ENCODE results near the gene EYA4.

EYA4 gene

GRCh38 chr6:133467231-133467981, 226.2 kb downstream of the EYA4 start:
- DNase-seq: no peak

- no peak for DNase-seq
Observed at GRCh38 chr6:133467982-133468380, 226.8 kb downstream of the EYA4 start.

DNA sequence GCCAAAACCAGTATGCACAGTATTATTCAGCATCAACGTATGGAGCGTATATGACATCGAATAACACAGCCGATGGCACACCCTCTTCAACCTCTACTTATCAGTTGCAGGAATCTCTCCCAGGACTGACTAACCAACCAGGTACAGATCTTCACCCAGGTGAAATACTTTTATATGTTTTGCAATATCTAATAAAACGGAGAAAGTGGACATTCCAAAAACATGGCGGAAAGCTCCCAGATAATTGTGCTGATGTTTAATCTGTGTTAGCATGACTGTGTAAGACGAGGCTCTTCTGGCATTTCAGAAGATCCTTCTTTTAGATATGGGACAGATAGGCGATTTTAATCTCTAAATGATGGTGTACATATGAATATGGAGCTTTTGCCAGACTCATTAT, 227.4 kb downstream of the EYA4 start:
- no peak for DNase-seq

DNA sequence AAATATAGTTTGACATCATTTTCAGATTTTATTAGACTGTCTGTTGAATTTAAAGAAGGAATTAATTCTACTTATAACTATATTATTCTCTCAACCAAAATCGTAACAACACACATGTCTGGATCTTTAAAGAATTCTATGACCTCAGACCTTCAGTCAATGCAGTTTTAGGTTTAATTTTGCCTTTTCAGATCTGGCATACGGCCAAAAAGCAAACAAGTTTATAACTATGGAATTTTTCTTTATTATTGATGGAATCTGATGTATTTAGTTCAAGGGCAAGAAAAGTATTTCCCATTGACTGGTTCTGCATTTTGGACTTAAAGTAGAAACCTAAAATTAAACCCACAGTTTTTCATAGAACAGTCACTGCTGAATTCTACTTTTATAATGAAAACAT, 233.4 kb downstream of the EYA4 start:
- no peak for DNase-seq

- no peak for DNase-seq
Observed at GRCh38 chr6:133478673-133479072, 237.5 kb downstream of the EYA4 start.

DNA sequence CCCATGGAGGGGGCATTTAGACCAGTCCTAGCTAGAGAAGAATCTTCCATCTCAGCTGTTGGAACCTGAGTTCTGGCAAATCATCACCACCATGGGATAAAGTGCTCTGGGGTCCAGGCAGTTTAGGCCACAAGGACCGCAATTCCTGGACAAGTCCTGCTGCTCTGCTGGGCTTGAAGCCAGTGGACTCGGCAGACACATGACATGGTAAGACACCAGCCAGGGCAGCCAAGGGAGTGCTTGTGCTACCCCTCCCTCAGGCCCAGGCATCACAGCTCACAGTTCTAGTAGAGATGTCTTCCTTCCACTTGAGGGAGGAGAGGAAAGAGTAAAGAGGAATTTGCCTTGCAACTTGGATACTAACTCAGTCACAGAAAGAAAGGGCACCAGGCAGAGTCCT, 246.0 kb downstream of the EYA4 start:
- no peak for DNase-seq

GRCh38 chr6:133495205-133495903, 254.2 kb downstream of the EYA4 start:
- DNase-seq: no peak

DNA sequence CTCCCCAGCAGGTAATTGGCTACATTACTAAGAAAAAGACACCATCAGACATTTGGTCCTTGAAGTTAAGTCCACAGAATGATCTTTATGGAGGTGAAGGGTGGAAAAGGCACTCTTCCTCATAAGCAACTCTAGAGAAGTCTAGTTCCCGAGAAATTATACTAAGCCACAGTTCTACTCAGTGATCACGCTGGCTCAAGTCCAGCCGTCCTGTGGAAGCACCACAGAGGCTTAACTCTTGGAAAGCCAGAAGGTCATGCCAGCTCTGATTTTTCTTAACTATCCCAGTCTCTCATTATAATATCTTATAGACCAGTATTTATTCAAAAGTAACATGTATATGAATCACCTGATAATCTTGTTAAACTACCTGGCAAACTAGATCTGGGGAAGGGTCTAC, 258.5 kb downstream of the EYA4 start:
- no peak for DNase-seq

- no peak for DNase-seq
Observed at GRCh38 chr6:133501675-133502270, 260.6 kb downstream of the EYA4 start.

GRCh38 chr6:133502441-133503335, 261.5 kb downstream of the EYA4 start:
- no peak for DNase-seq

- DNase-seq: no peak
Observed at GRCh38 chr6:133503336-133503729, 262.2 kb downstream of the EYA4 start.

DNA sequence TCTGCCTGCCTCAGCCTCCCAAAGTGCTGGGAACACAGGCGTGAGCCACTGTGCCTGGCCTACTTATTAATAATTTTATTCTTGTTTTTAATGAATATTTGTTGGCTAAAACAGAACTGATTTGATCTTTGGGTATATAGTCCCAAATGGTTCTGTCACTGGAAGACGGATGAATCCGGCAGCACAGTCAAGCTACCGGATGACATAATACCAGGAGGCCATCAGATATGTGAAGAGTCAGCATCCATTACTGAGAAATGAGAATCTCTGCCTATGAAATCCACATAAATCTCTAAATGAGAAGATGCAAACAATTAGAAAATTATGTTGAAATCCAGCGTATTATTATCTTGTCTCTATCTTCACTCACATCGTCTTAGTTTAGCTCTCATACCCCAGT, 263.0 kb downstream of the EYA4 start:
- no peak for DNase-seq

DNA sequence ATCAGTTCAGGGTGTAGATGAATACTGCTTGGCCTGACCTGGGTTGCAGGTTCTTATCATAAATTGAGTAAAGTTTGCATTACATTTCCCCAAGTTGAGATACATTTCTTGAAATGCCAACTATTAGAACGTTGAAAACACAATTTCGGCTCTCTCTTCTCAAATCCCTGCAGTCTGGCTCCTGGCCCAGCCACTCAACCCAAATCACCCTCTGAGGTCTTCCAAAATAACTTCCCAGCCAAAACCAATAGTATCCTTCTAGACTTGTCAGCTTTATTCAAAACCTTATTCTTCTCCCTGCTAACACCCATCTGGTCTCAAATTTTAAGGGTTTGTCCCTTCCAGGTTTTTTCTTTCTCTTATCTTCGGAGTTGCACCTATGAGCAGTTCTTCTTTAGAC, 263.6 kb downstream of the EYA4 start:
- no peak for DNase-seq

- DNase-seq: no peak
Observed at GRCh38 chr6:133505681-133506080, 264.5 kb downstream of the EYA4 start.

- no peak for DNase-seq
Observed at GRCh38 chr6:133512410-133513016, 271.4 kb downstream of the EYA4 start.

DNA sequence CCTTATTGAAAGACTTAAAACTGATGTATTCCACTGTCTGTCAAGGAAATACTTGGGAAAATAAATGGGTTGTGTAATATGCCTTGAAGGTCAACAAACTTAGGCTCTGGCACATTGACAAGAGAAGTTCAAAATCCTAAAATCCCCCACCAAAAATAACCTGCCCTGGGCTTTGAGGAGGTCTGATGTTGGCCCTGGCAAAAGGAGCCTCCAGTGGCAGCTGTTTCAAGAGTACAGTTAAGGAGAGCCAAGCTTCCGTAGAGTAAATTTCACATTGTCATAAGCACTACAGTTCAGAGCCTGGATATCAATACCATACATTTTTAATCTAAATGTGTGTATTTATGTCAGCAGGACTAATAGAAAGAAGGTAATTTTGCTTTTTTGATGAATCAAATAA, 282.7 kb downstream of the EYA4 start:
- no peak for DNase-seq

DNA sequence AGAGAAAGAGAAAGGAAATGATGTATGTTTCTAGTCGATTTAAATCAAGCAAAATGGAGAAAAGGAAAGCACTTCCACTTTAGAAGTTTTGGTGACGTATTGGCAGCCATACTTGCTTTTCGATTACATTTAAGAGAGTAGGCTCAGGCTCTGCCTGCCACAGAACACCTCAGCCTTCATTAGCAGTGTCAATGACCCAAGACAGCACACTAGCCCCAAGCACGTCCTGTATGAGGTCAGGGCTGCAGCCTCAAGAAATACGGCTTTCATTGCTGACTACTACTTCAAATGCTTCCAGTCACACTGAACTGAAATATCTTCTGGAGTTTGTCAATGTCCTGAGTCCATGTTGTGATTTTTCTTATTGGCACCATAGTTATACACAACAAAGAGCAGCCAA, 285.3 kb downstream of the EYA4 start:
- no peak for DNase-seq

- DNase-seq: no peak
Observed at GRCh38 chr6:133528566-133528965, 287.4 kb downstream of the EYA4 start.

GRCh38 chr6:133532908-133533307, 291.8 kb downstream of the EYA4 start:
- DNase-seq: no peak

DNA sequence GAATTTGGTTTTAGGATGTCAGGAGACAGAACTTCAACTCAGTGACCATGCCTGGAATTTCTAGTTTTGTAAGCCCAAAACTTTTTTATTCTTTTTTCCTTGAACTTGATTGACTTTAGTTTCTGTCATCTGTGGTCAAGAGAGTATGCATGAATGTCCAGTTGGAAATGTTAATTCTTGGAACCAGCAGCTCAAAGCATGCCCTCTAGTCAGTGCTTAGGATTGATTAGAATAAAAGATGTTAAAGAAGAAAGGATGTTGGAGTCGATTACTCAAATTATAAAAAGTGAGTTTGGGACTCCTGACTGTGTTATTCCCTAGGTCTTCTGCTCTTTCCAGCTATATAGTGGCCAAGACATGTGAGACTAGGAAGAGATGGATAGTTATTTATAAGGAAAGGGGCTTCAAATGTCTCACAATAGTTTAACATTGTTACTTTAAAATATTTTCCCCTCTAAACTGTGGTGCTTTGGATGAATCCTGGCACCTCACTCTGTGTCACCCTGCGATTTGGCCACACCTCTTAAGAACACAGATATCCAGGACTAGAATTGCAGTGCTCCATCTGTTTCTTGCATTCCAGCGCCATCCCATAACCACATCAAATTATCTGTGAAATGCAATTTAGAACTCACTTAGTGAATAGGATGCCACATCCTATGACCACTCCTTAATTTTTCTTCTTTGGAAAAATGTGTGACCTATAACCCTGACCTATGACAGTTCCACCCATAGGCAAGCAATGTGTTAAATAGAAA, 298.5 kb downstream of the EYA4 start:
- DNase-seq: no peak

DNA sequence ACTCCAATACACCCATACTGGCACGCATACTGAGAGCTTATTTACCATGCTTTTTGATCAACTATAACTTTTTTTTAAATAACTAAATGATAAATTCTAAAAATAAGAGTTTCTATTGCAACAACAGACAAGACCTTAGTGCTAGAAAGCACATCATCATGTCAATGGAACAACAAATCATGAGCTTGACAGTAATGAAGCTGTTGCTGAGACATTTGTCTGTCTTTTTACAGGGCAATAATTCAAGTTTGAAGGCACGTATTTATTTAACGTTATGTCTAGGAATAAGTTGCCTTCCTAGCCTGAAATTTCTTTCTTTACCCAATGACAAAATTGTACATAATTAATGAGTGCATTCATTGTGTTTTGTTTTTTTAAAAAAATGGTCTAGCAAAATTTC, 299.2 kb downstream of the EYA4 start:
- DNase-seq: no peak

DNA sequence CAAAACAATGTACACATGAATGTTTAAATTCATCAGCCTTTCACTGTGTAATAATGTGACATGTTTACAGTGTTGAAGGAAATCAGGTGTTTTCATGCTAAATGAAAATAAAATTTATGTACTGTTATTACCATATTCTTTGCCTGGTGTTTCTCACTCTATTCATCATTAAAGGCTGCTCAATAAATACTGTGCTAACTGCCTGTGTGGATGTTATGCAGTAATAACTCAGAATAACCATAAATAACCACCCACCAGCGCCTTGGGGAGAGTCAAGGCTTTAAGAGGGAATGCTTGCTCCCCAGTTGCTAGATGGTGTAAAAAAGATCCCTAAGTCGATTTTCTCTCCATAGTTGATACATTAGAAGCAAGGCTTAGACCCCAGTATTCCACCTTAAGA, 299.9 kb downstream of the EYA4 start:
- DNase-seq: no peak

All from activated T-cell treated with anti-CD3 and anti-CD28 coated beads for 4 hours (primary cell).